Measurements from ENCODE around the gene ABHD14A.

Gene ABHD14A

GRCh38 chr3:52021489-52022268 is 46.8 kb downstream of the ABHD14A start:
- TF ChIP-seq, protein P1, sequence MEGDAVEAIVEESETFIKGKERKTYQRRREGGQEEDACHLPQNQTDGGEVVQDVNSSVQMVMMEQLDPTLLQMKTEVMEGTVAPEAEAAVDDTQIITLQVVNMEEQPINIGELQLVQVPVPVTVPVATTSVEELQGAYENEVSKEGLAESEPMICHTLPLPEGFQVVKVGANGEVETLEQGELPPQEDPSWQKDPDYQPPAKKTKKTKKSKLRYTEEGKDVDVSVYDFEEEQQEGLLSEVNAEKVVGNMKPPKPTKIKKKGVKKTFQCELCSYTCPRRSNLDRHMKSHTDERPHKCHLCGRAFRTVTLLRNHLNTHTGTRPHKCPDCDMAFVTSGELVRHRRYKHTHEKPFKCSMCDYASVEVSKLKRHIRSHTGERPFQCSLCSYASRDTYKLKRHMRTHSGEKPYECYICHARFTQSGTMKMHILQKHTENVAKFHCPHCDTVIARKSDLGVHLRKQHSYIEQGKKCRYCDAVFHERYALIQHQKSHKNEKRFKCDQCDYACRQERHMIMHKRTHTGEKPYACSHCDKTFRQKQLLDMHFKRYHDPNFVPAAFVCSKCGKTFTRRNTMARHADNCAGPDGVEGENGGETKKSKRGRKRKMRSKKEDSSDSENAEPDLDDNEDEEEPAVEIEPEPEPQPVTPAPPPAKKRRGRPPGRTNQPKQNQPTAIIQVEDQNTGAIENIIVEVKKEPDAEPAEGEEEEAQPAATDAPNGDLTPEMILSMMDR (IDR thresholded peaks at IDR 0.05; ENCODE audit: low read depth, low read length), result no peak
- no peak overlapping the region for H3K4me3 ChIP-seq (replicated peaks in 1 of 2; ENCODE audit: low read depth in 2 of 2, low read length in 2 of 2)
- no peak for DNase-seq (ENCODE audit: low read depth in 2 of 2)

GRCh38 chr3:52022323-52023100 is 47.6 kb downstream of the ABHD14A start:
- TF ChIP-seq, protein P1 (IDR thresholded peaks at IDR 0.05; ENCODE audit: low read depth, low read length), result no peak
- no peak for DNase-seq (ENCODE audit: low read depth in 2 of 2)

DNA sequence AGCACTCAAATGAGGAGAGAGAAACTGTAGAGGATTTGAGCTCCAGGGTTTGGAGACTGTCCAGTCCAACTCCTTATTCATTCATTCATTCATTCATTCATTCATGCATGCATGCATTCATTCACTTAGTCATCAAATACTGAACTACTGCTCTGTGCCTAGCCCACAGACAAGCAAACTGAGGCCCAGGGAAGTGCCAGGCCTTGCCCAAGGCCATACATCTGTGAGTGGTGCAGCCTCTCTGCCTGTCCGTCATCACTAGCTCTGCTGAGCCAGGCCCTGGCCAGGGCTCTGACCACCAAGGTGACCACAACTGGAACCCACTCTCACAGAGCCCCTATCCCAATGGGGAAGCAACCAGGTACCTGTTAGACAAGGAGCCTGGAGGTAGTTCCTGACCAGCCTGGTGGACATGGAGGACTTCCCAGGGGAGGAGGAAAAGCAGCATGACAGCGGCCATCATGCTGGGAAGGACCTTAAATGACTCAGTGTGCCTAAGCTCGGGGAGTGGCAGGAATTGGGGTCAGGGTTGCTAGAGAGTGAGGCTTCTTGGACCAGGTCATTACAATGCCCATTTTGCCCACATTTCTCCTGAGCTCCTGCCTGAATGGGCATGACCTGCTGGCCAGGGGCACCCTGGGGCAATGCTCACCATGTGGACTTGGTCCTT is 48.4 kb downstream of the ABHD14A start:
- H3K4me3 ChIP-seq (replicated peaks in 1 of 2; ENCODE audit: low read depth in 2 of 2, low read length in 2 of 2), result no peak overlapping the region
- TF ChIP-seq, protein P1 (IDR thresholded peaks at IDR 0.05; ENCODE audit: low read depth, low read length), result no peak
- DNase-seq (ENCODE audit: low read depth in 2 of 2), result no peak

More at GRCh38 chr3:52022323-52023100, 47.6 kb downstream of the ABHD14A start:
- H3K4me3 ChIP-seq (replicated peaks in 1 of 2; ENCODE audit: low read depth in 2 of 2, low read length in 2 of 2), result no peak overlapping the region

- TF ChIP-seq, protein P1 (IDR thresholded peaks at IDR 0.05; ENCODE audit: low read depth, low read length), result no peak
- no peak for DNase-seq (ENCODE audit: low read depth in 2 of 2)
These were observed 49.2 kb downstream of the ABHD14A start for GRCh38 chr3:52023860-52024764.

DNA sequence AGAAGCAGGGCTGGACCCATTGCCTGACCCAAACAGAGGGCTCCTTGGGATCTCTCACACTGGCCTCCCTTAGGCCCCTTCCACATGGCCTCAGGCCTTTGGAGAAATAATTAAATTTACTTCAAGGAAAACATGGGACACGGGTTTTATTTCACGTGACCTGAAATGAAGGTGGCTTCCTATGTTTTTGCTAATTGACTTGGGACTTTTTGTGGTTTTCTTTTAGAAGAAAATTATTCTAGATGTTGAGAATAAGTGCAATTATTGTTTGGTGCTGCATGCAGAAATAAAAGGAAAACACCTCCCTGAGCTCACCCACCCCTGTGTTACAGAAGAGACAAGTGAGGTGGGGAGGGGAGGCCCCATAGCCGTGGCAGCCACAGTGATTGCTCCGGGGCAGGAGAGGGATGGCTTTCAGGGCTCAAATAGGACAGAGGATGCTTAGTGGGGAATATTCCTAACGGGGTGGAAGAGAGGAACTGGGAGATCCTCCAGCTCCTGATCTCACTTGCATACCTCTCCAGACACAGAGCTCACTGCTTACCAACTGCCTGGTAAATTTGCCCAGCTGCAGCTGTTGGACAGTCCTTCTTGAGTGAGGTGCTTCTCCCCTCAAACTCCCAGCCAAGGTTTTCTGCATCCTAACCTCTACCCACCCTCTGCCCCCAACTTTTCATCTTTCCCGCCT is 50.0 kb downstream of the ABHD14A start:
- TF ChIP-seq, protein P1 (IDR thresholded peaks at IDR 0.05; ENCODE audit: low read depth, low read length), result no peak
- no peak overlapping the region for H3K4me3 ChIP-seq (replicated peaks in 1 of 2; ENCODE audit: low read depth in 2 of 2, low read length in 2 of 2)
- DNase-seq (ENCODE audit: low read depth in 2 of 2), result no peak

More at GRCh38 chr3:52023860-52024764, 49.2 kb downstream of the ABHD14A start:
- no peak overlapping the region for H3K4me3 ChIP-seq (replicated peaks in 1 of 2; ENCODE audit: low read depth in 2 of 2, low read length in 2 of 2)

Data from cardiac fibroblast (primary cell).